Spleen (tissue), 11 donors: ENCODE results near the gene OXGR1. TPM values are rescaled to one million over a fixed set of nuclear protein-coding genes. Genes with fewer than 3 reads are reported as not detected.

ENCODE experiments used
- DNase-seq: peaks from one replicate; pipeline ENCODE4 v3.0.0-alpha.2; 2020
- H3K27ac ChIP-seq, 8 donors: fragments of 200-600 bp; sonication (generic) in 7 of 8; 1 replicate in 4 of 8; 2 replicates in 4 of 8; pipeline versions ENCODE4 v1.5.0 to v1.8.0; 2016 to 2021; ENCODE audit warnings: inconsistent platforms in 4 of 8, mild to moderate bottlenecking in 4 of 8, moderate library complexity in 1 of 8
- H3K27me3 ChIP-seq, 7 donors: fragments of 200-600 bp; sonication (generic) in 6 of 7; replicated peaks in 1 of 7; 1 replicate in 4 of 7; 2 replicates in 3 of 7; pipeline versions ENCODE4 v1.5.0 to v1.8.0; 2016 to 2021; ENCODE audit warnings: inconsistent platforms in 3 of 7, mild to moderate bottlenecking in 1 of 7
- H3K36me3 ChIP-seq, 6 donors: fragments of 200-600 bp; sonication (generic) in 5 of 6; 1 replicate in 4 of 6; 2 replicates in 2 of 6; pipeline versions ENCODE4 v1.5.0 to v1.8.0; 2016 to 2021; ENCODE audit warnings: inconsistent platforms in 2 of 6
- H3K4me1 ChIP-seq, 6 donors: fragments of 200-600 bp; sonication (generic) in 5 of 6; 1 replicate in 3 of 6; 2 replicates in 3 of 6; pipeline versions ENCODE4 v1.5.0 to v1.8.0; 2016 to 2021; ENCODE audit warnings: inconsistent platforms in 3 of 6
- H3K4me3 ChIP-seq, 8 donors: fragments of 200-600 bp; sonication (generic) in 7 of 8; 1 replicate in 4 of 8; 2 replicates in 4 of 8; pipeline versions ENCODE4 v1.5.0 to v1.8.0; 2016 to 2021; ENCODE audit warnings: inconsistent platforms in 4 of 8, mild to moderate bottlenecking in 4 of 8, moderate library complexity in 2 of 8
- H3K9me3 ChIP-seq, 8 donors: fragments of 200-600 bp; sonication (generic) in 7 of 8; 1 replicate in 4 of 8; 2 replicates in 4 of 8; pipeline versions ENCODE4 v1.5.0 to v1.8.0; 2016 to 2021; ENCODE audit warnings: inconsistent platforms in 4 of 8
- POLR2A ChIP-seq, 3 donors: fragments of 450-650 bp; IDR thresholded peaks; one replicate each; pipeline ENCODE4 v1.5.1; 2017; ENCODE audit warnings: antibody characterized with exemption in 3 of 3, mild to moderate bottlenecking in 1 of 3
- POLR2AphosphoS5 ChIP-seq, 3 donors: sonication (generic); formaldehyde crosslinking; IDR thresholded peaks; one replicate each; pipeline ENCODE4 v1.5.1; 2017; ENCODE audit warnings: antibody characterized with exemption in 3 of 3
- WGBS, 5 donors: extraction: QIAGEN DNeasy Blood & Tissue Kit in 3 of 5; methylation state at CpG; one replicate each; pipeline versions ENCODE4 v1.1.5 to v1.1.7; 2013 to 2018; 5-methylcytosine and 5-hydroxymethylcytosine counted together
- intact Hi-C: fragments of 100-400 bp; cut with DNase I; formaldehyde crosslinking; loops from one replicate; pipeline ENCODE4 v1.15.0; 2023; ENCODE audit warnings: low total_unique reads
- polyA plus RNA-seq, 3 donors: library from polyadenylated mRNA; stranded (reverse); fragments of 200-250 nt; gene quantifications; one replicate each; pipeline ENCODE4 v1.2.1, GENCODE V29; 2013
- total RNA-seq, 7 donors: library from RNA; depleted of rRNA in 3 of 7; stranded (reverse); fragments of >200 nt in 3 of 7; fragmentation: NEBNext Ultra II Directional in 4 of 7; extraction: Animal tissue kit (Norgen Biotek cat#: 25700) in 4 of 7; gene quantifications; one replicate each; pipeline versions ENCODE4 v1.1.0 to v1.2.1, GENCODE V29; 2016 to 2021
- TF ChIP-seq, protein P1 (sequence below), 11 experiments: fragments of 200-600 bp in 7 of 11; fragments of 450-650 bp in 4 of 11; sonication (generic) in 4 of 11; IDR thresholded peaks in 8 of 11; conservative IDR thresholded peaks in 3 of 11; 1 replicate in 7 of 11; 2 replicates in 4 of 11; pipeline versions ENCODE4 v1.4.0 to v1.8.0; 2016 to 2021; ENCODE audit warnings: antibody characterized with exemption in 11 of 11, inconsistent platforms in 4 of 11, mild to moderate bottlenecking in 1 of 11
- donor health status: healthy with polysubstance abuse.
- donor health status: DM: no; HTN: no; CAD: no; lungs with moderate emphysema.
- donor health status: DM: no; HTN: no; CAD: no.
- donor health status: Bipolar disorder and iron deficiency.
- donor health status: healthy.
- donor health status: DM: no; HTN: no; CAD: no.
- donor health status: DM: yes; HTN: yes; CAD: no.

The OXGR1 gene
- total and polyA plus RNA-seq, 10 donors: 0.03 to 0.85 (median 0.32) TPM; not detected in 3

DNA sequence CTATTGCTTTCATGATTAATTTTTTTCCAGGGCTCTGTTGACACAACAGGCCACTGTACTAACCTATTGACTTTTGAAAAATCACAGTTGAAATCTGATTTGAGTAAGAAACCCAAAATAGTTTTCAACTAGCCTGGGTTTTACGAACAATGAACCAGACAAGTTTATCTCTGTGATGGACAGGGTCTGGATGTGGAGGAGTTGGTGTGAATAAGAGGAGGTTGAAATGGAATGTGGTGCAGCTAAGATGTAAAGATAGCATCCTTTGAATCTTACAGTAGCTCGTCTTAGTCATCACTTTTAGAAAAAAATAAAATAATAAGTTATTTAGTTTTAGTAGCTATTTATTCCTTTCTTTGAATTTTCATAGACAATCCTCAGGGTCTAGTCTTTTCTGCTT is 8.3 kb upstream of the OXGR1 start:
- Histone ChIP-seq H3K4me3 (no peak overlapping the region), H3K4me1 (peaks cover 0 to 6% (median 0%) of the 10 kb centered on the region in 6 donors), H3K36me3 (no peaks in the 10 kb centered on the region), H3K9me3 (no peaks in the 10 kb centered on the region), H3K27me3 (no peaks in the 10 kb centered on the region), H3K27ac (no peak overlapping the region)
- 75 to 82% (median 79%) methylated on average over 2 of the region's 2 CpGs for WGBS, 5 donors
- DNase-seq: no peak
- intact Hi-C loops: no loop called here
- TF ChIP-seq, protein P1, sequence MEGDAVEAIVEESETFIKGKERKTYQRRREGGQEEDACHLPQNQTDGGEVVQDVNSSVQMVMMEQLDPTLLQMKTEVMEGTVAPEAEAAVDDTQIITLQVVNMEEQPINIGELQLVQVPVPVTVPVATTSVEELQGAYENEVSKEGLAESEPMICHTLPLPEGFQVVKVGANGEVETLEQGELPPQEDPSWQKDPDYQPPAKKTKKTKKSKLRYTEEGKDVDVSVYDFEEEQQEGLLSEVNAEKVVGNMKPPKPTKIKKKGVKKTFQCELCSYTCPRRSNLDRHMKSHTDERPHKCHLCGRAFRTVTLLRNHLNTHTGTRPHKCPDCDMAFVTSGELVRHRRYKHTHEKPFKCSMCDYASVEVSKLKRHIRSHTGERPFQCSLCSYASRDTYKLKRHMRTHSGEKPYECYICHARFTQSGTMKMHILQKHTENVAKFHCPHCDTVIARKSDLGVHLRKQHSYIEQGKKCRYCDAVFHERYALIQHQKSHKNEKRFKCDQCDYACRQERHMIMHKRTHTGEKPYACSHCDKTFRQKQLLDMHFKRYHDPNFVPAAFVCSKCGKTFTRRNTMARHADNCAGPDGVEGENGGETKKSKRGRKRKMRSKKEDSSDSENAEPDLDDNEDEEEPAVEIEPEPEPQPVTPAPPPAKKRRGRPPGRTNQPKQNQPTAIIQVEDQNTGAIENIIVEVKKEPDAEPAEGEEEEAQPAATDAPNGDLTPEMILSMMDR (IDR thresholded peaks at IDR 0.05 in 8 of 11, conservative IDR thresholded peaks at IDR 0.05 in 3 of 11): no peak
- TF ChIP-seq POLR2A (IDR thresholded peaks at IDR 0.05) (no peak), POLR2AphosphoS5 (IDR thresholded peaks at IDR 0.05) (no peak)

DNA sequence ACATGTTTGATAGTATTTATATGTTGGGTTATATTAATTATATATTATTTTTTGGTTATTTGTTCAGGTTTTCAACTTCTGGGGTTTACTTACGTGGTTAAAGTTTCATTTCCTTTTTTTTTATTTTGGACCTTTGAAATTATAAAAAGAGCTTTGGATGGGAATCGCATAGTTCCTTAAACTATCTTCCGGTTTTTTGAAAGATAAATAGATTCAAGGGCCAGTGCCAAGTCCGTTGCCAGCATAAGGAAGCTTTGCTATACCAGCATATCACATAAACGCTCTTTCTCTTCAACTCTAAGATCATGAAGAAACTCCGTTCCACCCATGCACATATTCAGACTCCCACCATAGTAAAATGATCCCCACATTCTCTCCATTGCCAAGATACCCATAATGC is 7.4 kb upstream of the OXGR1 start:
- Histone ChIP-seq H3K27me3 (no peaks in the 10 kb centered on the region), H3K9me3 (no peaks in the 10 kb centered on the region), H3K36me3 (no peaks in the 10 kb centered on the region), H3K4me3 (no peak overlapping the region), H3K27ac (peak overlapping the region in 1 of 8 donors; percentile 10), H3K4me1 (peaks cover 0 to 6% (median 0%) of the 10 kb centered on the region in 6 donors)
- DNase-seq: no peak
- TF ChIP-seq, protein P1 (IDR thresholded peaks at IDR 0.05 in 8 of 11, conservative IDR thresholded peaks at IDR 0.05 in 3 of 11): no peak
- intact Hi-C loops: no loop called here
- 32 to 42% (median 34%) methylated on average over 6 of the region's 6 CpGs for WGBS, 5 donors

DNA sequence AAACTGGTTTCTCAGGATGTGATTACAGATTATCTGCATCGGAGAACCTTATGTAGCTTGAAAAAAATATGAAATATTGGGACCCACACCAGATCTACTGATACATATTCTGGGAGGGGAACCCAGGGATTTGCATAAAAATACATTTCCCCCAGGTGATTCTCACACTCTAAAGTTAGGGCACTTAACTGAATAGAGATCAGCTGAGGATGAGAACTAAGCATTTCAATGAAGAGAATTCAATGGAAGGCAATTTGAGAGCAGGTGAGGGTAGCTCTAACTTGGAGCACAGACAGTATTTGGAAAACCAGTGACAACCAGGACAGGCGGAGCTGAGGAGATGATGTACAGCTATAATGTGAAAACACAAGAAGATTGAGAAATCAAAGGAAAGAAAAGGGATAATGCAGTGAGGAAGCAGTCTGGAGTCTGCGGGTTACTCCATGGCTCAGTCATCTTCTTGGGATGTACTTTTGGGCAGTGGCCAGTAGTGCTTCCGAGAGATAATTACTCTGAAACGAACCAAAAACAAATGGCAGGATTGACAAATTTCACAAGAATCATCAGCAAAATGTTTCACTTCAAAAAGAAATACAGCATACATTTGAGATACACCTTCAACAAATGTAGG is 6.1 kb upstream of the OXGR1 start:
- WGBS, 5 donors: 76 to 92% (median 83%) methylated on average over 5 of the region's 5 CpGs
- Histone ChIP-seq H3K36me3 (no peaks in the 10 kb centered on the region), H3K27me3 (peaks cover 0 to 8% (median under 1%) of the 10 kb centered on the region in 7 donors), H3K27ac (no peak overlapping the region), H3K9me3 (no peaks in the 10 kb centered on the region), H3K4me1 (peaks cover 0 to 6% (median 0%) of the 10 kb centered on the region in 6 donors), H3K4me3 (no peak overlapping the region)
- intact Hi-C loops: no loop called here
- DNase-seq: no peak
- TF ChIP-seq POLR2A (IDR thresholded peaks at IDR 0.05) (no peak), POLR2AphosphoS5 (IDR thresholded peaks at IDR 0.05) (no peak)
- TF ChIP-seq, protein P1 (IDR thresholded peaks at IDR 0.05 in 8 of 11, conservative IDR thresholded peaks at IDR 0.05 in 3 of 11): no peak

DNA sequence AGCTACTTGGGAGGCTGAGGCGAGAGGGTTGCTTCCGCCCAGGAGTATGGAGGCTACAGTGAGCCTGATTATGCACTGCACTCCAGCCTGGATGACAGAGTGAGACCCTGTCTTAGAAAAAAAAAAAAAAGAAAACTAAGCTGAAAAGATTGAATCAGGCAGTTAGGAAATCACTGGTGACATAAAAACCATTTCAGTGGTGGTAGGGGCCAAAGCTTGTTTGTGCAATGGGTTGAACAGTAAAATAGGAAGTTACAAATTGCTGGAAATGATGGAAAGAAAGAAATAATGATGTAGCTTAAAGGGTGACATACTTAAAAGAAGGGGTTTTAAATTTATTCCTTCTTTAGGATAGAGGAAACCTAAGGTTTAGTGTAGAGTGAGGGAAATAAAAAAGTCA is 4.8 kb upstream of the OXGR1 start:
- no peak for DNase-seq
- Histone ChIP-seq H3K36me3 (no peaks in the 10 kb centered on the region), H3K27me3 (peaks cover 1 to 21% (median 10%) of the 10 kb centered on the region in 7 donors), H3K4me1 (peaks cover 0 to 15% (median 3%) of the 10 kb centered on the region in 6 donors), H3K9me3 (no peaks in the 10 kb centered on the region), H3K4me3 (no peak overlapping the region), H3K27ac (no peak overlapping the region)
- 83 to 98% (median 95%) methylated on average over 2 of the region's 2 CpGs for WGBS, 5 donors
- intact Hi-C loops: no loop called here
- TF ChIP-seq POLR2A (IDR thresholded peaks at IDR 0.05) (no peak), POLR2AphosphoS5 (IDR thresholded peaks at IDR 0.05) (no peak)
- TF ChIP-seq, protein P1 (IDR thresholded peaks at IDR 0.05 in 8 of 11, conservative IDR thresholded peaks at IDR 0.05 in 3 of 11): no peak
